GM15510 (cell line): ENCODE data around the gene ARAF.

ENCODE experiments used
- POLR2A ChIP-seq: IDR thresholded peaks from 3 replicates; pipeline ENCODE4 v1.6.1; 2011; ENCODE audit warnings: borderline replicate concordance; ENCODE audit not compliant: insufficient read length; ENCODE audit errors: extremely low read depth

ARAF gene

DNA sequence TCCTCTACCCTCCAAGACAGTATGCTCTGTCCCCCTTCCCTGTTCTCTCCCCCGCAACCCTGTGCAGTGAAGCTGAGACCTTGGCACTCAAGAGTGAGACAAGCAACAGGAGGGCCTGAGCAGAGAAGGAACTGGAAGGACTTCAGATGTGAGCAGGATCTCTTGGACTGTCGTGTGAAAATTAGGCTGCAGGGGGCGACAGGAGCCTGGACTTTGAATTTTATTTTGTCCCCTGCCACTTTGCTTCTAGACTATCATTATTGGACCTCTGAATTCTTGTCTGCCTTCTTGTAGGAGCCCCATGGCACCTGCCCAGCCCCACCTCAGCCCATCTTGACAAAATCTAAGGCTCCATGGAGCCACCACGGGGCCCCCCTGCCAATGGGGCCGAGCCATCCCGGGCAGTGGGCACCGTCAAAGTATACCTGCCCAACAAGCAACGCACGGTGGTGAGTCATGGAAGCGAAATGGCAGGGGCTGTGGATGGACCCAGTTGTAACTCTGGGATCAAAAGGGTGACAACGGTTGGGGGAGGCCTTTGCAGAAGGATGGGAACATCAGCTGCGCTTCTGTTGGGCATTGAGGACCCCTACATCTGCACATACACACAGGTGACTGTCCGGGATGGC, 1.7 kb downstream of the ARAF start:
- TF ChIP-seq POLR2A = no peak

DNA sequence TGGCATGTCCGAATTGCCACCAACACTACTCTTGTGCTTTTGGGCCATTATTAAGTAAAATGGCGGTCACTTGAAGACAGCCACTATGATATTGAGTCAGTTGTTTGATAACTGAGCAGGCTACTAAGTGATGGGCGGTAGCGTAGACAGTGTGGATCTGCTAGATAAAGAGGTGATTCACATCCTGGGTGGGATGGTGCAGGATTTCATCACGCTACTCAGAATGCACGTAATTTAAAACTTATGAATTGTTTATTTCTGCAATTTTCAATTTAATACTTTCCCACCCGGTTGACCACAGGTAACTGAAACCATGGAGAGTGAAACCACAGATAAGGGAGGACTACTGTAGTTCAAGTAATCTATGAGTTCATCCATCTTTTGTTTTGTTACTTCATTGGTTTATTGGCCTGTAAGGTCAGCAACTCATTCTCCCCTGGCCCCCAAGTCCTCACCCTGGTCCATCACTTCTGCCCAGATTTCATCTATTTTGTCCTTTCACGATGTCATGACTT, 2.9 kb downstream of the ARAF start:
- no peak for TF ChIP-seq POLR2A

DNA sequence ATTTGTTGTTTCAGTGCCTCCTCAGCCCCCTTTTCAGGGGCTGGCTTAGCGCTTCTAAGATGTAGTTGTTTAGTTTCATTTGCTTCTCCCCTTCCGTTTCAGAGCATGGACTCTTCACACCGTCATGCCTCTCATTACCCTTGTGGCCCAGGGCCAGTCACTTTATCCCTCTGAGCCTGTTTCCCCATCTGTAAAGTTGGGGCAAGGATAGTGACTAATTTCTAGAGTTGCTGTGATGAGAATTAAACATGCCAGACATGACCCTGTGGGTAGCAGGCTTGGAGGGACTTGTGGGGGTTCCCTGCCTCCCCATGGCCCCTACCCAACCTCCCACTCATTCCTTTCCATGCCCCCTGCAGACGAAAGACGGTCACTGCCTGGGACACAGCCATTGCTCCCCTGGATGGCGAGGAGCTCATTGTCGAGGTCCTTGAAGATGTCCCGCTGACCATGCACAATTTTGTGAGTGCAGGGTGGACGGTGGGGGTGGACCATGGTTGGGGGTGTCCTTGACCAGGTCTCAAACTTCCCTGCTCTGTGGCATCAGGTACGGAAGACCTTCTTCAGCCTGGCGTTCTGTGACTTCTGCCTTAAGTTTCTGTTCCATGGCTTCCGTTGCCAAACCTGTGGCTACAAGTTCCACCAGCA, 3.6 kb downstream of the ARAF start:
- no peak for TF ChIP-seq POLR2A

DNA sequence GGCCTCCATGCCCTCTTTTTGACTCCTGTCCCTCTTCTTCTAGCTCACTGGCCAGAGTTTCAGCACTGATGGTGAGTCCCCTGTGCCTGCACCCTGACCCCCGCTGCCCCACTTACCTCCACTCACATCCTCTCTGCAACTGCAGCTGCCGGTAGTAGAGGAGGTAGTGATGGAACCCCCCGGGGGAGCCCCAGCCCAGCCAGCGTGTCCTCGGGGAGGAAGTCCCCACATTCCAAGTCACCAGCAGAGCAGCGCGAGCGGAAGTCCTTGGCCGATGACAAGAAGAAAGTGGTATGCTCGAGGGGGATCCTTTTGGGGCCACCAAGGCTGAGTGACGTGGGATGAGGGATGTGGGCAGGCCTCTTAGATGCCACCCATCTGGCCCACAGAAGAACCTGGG, 5.8 kb downstream of the ARAF start:
- TF ChIP-seq POLR2A = no peak

DNA sequence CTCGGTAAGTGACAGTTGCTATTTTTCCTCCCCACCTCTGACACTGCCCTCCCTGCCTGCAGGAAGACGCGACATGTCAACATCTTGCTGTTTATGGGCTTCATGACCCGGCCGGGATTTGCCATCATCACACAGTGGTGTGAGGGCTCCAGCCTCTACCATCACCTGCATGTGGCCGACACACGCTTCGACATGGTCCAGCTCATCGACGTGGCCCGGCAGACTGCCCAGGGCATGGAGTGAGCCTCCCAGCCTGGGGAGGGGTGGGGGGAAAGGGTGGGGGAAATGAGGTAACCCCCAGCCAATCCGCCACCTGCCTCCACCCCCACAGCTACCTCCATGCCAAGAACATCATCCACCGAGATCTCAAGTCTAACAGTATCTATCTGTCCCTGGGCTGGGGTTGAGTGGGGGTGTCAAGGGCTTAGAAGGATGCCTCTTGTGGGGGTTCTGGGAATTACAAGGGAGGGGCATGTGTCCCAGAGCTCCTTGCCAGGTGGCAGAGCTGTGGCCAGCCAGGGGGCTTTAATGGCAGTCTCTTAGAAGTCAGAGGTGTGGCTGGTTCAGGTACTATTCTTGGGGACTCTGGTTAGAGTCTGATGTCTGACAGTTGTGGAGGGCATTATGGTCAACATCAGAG, 7.8 kb downstream of the ARAF start:
- TF ChIP-seq POLR2A = no peak

DNA sequence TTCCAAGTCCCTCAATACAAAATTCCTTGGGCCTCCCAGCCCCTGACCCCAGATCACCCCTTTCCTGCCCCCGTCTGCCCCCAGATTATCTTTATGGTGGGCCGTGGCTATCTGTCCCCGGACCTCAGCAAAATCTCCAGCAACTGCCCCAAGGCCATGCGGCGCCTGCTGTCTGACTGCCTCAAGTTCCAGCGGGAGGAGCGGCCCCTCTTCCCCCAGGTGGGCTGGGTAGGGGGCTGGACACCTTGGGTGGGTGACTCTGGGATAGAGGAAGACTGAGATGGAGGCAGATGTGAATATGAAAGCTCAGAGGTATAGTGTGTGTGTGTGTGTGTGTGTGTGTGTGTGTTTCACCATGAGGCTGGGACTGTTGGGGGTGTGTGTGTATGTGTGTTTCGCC, 9.8 kb downstream of the ARAF start:
- no peak for TF ChIP-seq POLR2A

DNA sequence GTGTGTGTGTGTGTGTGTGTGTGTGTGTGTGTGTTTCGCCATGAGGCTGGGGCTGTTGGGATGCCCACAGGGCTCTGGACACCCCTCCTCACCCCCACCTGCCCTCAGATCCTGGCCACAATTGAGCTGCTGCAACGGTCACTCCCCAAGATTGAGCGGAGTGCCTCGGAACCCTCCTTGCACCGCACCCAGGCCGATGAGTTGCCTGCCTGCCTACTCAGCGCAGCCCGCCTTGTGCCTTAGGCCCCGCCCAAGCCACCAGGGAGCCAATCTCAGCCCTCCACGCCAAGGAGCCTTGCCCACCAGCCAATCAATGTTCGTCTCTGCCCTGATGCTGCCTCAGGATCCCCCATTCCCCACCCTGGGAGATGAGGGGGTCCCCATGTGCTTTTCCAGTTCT, 10.2 kb downstream of the ARAF start:
- no peak for TF ChIP-seq POLR2A

DNA sequence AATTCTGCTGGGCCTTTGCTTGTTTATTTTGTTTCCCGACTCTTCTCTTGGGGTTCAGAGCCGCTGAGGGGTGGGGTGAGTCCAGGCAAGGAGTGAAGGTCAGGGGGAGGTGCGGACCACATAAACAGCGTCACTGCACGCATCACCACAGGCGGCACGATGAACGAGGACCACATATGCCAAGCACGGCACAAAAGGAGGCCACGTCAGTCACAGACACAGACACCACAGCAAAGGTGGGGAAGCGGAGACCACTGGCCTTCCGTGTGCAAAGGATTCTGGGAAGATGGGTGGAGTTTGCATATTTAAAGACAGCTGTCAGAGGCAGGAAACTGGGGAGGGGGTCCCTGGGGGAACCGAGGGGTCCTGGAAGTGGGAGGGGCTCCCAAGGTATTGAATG, 10.9 kb downstream of the ARAF start:
- TF ChIP-seq POLR2A = no peak

DNA sequence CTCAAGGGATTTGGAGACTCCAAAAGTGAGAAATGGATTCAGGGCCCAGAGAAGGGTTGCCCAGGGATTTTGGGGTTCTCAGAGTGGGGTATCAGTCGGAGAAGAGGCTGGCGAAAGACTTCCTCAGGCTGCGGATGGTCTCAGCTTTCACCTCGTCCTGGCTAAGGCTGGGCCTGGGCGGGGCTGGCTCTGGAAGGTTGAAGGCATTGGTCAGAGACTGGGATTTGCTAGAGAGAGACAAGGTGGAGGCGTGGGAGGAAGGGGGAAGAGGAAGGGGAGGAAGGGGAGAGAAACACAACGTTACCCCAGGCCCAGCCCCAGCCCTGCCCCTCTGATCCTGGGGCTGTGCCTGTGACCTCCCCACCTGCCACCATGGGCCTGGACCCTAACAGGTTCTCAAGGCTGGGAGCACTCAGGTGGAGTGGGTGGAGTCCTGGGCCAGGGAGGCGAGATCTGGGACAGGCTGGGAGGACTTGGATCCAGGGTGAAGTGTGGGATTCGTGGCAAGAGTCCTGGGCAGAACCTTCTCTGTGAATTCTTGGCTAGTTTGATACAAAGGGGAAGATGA, 11.9 kb downstream of the ARAF start:
- TF ChIP-seq POLR2A = no peak

DNA sequence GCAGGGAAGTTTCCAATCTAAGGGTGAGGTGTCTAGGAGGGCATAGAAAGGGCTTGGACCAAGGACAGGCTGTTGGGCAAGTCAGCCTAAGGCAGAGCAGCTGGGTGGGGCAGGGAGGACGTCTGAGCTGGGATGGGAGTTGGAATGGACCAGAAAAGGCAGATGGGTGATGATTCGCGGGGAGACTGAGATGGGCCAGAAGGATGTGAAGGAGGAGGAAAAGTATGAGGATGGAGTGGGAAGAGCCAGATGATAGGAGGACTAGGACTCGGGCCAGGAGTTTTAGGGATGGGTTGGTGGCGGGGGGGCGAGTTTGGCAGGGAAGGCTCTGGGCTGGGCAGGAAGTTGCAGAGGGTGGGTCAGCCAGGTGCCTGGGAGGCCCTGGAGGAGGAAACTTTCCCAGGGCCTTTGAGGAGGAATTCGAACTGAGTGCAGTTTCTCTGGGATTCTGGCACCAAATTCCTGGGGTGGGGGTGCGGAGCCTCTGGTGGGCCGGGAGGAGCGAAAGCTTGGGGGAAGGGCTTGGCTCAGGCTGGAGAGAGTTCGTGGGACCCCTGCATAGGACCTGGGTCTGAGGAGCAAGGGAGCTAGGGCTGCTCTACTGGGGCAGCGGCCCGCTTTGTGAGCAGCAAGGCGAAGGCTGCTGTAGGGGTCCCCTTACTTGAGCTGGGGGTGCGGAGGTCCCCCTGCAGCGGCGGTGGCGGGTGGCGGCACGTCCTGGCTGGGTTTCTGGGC, 12.5 kb downstream of the ARAF start:
- TF ChIP-seq POLR2A = no peak

DNA sequence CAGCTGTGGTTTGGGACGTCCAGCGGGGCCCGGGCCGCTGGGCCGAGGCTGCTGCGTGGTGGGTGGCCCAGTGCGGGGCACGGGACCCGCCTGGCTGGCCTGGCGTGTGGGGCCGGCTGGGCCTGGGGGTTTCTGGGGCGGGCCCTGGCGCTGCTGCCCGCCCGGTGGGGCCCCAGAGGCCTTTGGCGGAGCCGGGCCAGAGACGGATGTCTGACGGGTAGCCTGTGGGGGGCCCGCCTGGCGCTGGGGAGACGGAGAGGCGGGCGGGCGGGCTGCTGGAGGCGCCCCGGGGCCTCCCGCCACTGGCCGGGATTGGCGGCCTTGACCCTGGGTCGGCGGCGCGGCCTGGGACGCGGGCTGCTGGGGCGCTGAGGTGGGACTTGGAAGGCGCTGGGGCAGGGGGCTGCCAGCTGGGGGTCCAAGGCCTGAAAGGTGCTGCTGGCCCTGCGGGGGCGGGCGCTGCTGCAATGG, 13.1 kb downstream of the ARAF start:
- TF ChIP-seq POLR2A = no peak

DNA sequence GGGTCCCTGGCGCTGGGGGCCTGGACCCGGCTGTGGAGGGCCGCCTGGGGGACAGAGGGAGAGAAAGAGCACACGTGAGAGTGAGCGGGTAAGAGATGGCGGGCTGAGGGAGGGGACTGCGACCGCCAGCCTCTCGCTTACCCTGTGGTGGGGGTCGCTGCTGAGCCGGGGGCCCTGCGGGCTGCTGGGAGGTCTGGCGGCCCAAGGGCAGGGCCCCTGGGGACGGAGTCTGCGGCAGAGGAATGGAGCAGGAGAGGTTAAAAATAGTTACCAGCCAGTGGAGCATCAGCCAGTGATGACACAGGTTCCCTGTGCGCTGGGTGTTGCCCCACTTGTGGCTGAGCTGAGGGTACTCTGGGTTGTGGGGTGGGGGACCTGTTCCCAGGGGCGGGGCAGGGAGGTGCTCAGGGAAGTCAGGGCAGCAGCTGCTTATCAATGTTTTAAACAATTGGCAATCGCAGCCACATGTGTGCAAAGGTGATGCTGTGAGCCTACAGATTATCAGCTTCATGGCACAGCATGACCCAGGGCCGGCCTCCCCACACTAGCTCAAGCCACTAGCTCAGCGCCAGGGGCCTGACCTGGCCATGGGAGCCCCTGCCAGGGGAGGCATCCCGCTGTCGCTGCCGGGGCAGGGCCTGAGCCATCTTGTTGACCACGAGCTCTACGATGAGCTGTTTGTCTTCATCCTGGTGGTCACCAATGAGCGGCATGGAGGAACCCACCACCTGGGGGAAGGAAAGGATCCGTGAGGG, 13.7 kb downstream of the ARAF start:
- TF ChIP-seq POLR2A = no peak

DNA sequence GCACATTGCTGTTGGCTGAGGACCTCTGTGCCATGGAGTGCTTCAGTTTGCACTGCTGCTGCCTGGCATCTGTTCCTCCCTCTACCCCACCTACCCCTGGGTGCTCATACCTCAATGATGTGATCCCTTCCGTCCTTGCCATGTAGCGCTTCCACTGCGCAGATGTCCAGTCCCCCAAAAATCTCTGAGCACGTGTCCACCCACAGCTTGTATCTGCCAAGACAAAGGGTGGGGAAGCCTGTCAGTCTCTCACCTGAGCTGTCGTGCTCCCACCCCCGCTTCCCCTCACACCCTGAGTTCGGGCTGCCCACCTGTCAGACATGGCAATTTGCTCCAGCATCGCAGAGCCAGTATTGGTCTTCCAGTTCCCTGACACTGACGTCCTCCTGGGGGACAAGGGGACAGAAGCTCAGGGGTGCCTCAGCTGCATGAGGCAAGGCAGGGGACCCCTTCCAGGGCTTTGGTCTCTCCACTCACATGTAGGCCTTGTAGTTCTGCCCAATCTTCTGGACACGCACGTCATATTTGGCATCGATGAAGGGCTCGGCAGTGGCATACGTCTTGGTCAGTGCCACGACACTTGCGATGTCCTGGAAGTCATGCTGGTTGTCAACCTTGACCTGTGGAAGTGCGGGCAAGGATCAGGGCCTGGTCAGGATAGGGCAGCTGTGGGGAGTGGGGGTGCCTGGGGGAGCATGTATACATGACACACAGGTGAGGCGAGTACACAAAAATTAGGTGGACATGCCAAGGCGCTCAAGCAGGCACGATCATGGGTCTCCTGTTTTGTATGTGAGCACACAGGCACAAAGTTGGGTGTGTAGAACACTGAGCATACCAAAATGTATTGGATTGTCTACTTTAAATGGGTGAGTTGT, 15.3 kb downstream of the ARAF start:
- TF ChIP-seq POLR2A = no peak
